Eye (tissue), 1 donor: Measurements from ENCODE around the gene GPR82.

Experiments used
- DNase-seq: peaks from one replicate; pipeline ENCODE4 v3.0.0-alpha.2; 2015

Gene GPR82

GRCh38 chrX:41720125-41720779 lies 3.7 kb upstream of the GPR82 start:
- DNase-seq, result no peak

GRCh38 chrX:41721590-41721989 lies 2.4 kb upstream of the GPR82 start:
- DNase-seq, result no peak

- no peak for DNase-seq
These were observed 1.8 kb upstream of the GPR82 start for GRCh38 chrX:41722214-41722613.

- DNase-seq, result no peak
These were observed 964 bp upstream of the GPR82 start for GRCh38 chrX:41722816-41723618.

- DNase-seq, result no peak
These were observed 4.1 kb downstream of the GPR82 start for GRCh38 chrX:41728125-41728524.

- no peak for DNase-seq
These were observed 6.1 kb downstream of the GPR82 start for GRCh38 chrX:41730081-41730480.

GRCh38 chrX:41732260-41732659 lies 8.3 kb downstream of the GPR82 start:
- DNase-seq, result no peak

GRCh38 chrX:41733939-41734338 lies 10.0 kb downstream of the GPR82 start:
- DNase-seq, result no peak

- no peak for DNase-seq
These were observed 10.5 kb downstream of the GPR82 start for GRCh38 chrX:41734530-41734929.

GRCh38 chrX:41737065-41737464 lies 13.1 kb downstream of the GPR82 start:
- DNase-seq, result no peak

GRCh38 chrX:41739871-41740270 lies 15.9 kb downstream of the GPR82 start:
- no peak for DNase-seq

GRCh38 chrX:41750716-41751115 lies 26.7 kb downstream of the GPR82 start:
- no peak for DNase-seq

- no peak for DNase-seq
These were observed 34.4 kb downstream of the GPR82 start for GRCh38 chrX:41758401-41758800.

- DNase-seq, result no peak
These were observed 35.8 kb downstream of the GPR82 start for GRCh38 chrX:41759817-41760216.

GRCh38 chrX:41761169-41761568 lies 37.2 kb downstream of the GPR82 start:
- DNase-seq, result no peak

- DNase-seq, result no peak
These were observed 37.7 kb downstream of the GPR82 start for GRCh38 chrX:41761702-41762101.

- peak; percentile 19 for DNase-seq
These were observed 55.1 kb downstream of the GPR82 start for GRCh38 chrX:41779030-41779564.
